K562 (cell line): Measurements from ENCODE around the gene RAB5B. TPM values are rescaled to one million over a fixed set of nuclear protein-coding genes. Genes with fewer than 3 reads are reported as not detected.

ENCODE experiments used
- CBX8 ChIP-seq: fragments of 200-600 bp; sonication (generic); IDR thresholded peaks from 2 replicates; pipeline ENCODE4 v1.6.1; 2012; ENCODE audit warnings: borderline replicate concordance, mixed run types, low read depth, mild to moderate bottlenecking, moderate library complexity, mixed read lengths, low read length, control low read depth, inconsistent platforms; ENCODE audit not compliant: poor library complexity, severe bottlenecking; ENCODE audit errors: extremely low read depth
- JUN ChIP-seq, 2 experiments: sonication (generic) in 1 of 2; formaldehyde crosslinking in 1 of 2; IDR thresholded peaks; 2 replicates each; pipeline versions ENCODE4 v1.6.1 to v1.8.0; 2012 to 2022; ENCODE audit warnings: borderline replicate concordance in 2 of 2, mild to moderate bottlenecking in 2 of 2, improper control_type of control experiment in 1 of 2, low read depth in 1 of 2, low read length in 1 of 2, missing genetic modification reagents in 1 of 2
- MED1 ChIP-seq: sonication (generic); formaldehyde crosslinking; IDR thresholded peaks from 2 replicates; pipeline ENCODE4 v1.8.1; 2023; ENCODE audit warnings: missing genetic modification reagents, borderline replicate concordance
- PCBP2 ChIP-seq: fragments of 200-400 bp; formaldehyde crosslinking; IDR thresholded peaks from 2 replicates; pipeline ENCODE4 v1.6.1; 2018; ENCODE audit warnings: low read length, low read depth, mild to moderate bottlenecking, moderate library complexity; ENCODE audit not compliant: poor library complexity, severe bottlenecking
- TCF7 ChIP-seq: sonication (generic); IDR thresholded peaks from 2 replicates; pipeline ENCODE4 v1.6.1; 2016; ENCODE audit warnings: antibody characterized with exemption, borderline replicate concordance
- TFE3 ChIP-seq: fragments of 450-650 bp; formaldehyde crosslinking; IDR thresholded peaks from 2 replicates; pipeline ENCODE4 v1.4.0; 2020; ENCODE audit warnings: mild to moderate bottlenecking, mixed read lengths
- ZBTB33 ChIP-seq: sonication (generic); formaldehyde crosslinking; IDR thresholded peaks from 2 replicates; pipeline ENCODE4 v1.8.1; 2023; ENCODE audit warnings: mild to moderate bottlenecking, missing genetic modification reagents
- ZC3H4 ChIP-seq: sonication (generic); formaldehyde crosslinking; IDR thresholded peaks from 2 replicates; pipeline ENCODE4 v1.9.0; 2021; ENCODE audit warnings: missing genetic modification reagents, borderline replicate concordance
- ZNF12 ChIP-seq: sonication (generic); formaldehyde crosslinking; IDR thresholded peaks from 2 replicates; pipeline ENCODE4 v1.4.0; 2020; ENCODE audit warnings: mild to moderate bottlenecking, missing genetic modification reagents
- ZNF133 ChIP-seq: fragments of 250-450 bp; sonication (Bioruptor Pico); IDR thresholded peaks from 2 replicates; pipeline ENCODE4 v1.4.0; 2020; ENCODE audit warnings: mild to moderate bottlenecking
- polyA plus RNA-seq, 8 experiments: library from polyadenylated mRNA; depleted of rRNA in 4 of 8; stranded (reverse) in 5 of 8; unstranded in 3 of 8; fragments of >200 nt; fragmentation: Nextera tagmentation in 2 of 8; fragmentation: Illumina TruSeq in 1 of 8; extraction: Ambion mirVana in 2 of 8; extraction: Trizol in 1 of 8; gene quantifications; 2 replicates each; pipeline versions ENCODE4 v1.2.1 to v1.2.3, GENCODE V29; 2011 to 2014; ENCODE audit warnings: inconsistent platforms in 1 of 8, missing spikeins in 1 of 8
- total RNA-seq, 7 experiments: library from RNA; depleted of rRNA in 6 of 7; stranded (reverse); fragments of >200 nt in 6 of 7; fragmentation: Illumina TruSeq in 2 of 7; extraction: Trizol in 2 of 7; gene quantifications; 2 replicates each; pipeline versions ENCODE4 v1.2.1 to v1.2.3, GENCODE V29; 2011 to 2021; ENCODE audit warnings: low replicate concordance in 1 of 7
- TF ChIP-seq, protein P1 (sequence below): fragments of 450-650 bp; IDR thresholded peaks from 2 replicates; pipeline ENCODE4 v1.6.1; 2017; ENCODE audit warnings: antibody characterized with exemption, mild to moderate bottlenecking
- TF ChIP-seq, protein P2 (sequence below): fragments of 250-450 bp; sonication (Bioruptor Pico); IDR thresholded peaks from 2 replicates; pipeline ENCODE4 v1.9.0; 2021; ENCODE audit warnings: mild to moderate bottlenecking, inconsistent platforms

The RAB5B gene
- total and polyA plus RNA-seq, 9 of the 15 experiments (the other 6 are each of a cell fraction or from before 2014, with no cell fraction given), result 6.8 to 73.8 (median 25.2) TPM

DNA sequence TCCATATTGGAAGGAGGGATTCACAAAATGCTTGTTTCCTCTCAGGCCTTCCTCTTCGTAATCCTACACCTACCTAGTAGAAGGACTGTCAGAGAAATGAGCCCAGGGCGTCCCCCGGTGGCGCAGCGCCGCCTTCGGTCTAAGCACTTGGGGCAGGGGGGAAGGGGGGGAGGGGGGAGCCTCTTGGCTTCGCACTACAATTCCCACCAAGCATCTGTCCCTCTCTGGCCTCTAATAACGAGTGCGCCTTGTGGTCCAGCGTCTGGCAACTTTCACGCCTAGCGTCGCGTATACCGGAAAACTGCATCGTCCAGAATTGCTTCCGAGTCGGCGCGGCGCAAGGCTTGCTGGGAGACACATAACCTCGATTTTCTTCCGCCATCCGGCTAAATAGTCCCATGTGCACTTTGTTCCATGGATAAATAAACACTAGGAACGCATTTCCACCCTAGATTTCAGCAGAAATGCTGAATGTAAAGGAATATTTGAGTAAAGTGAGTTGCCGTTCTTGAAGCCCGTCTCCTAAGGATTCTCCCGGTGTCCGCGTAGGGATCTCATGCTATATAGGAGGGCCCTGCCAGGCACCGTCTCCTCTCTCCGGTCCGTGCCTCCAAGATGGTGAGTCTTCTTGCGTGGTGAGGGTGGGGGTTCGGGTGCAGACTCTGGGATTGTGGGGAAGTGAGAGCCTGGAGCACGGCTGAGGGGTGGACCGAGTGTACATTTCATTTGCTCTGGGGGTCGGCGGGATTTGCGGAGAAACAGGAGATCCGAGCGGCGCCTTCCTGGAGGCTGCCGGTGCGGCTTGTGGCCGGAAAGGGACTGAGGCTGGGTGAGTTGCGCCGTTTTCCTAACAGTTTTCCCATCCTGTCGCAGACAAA, 67.9 kb downstream of the RAB5B start, which contains the start of gene RPS26 (continued):
- TF ChIP-seq ZBTB33 (CRISPR knock-in tag) (no peak), PCBP2 (no peak), TCF7 (peak; percentile 65; the same call in 1 of the 2 replicates), CBX8 (no peak), ZNF133 (CRISPR knock-in tag) (no peak), JUN (IDR thresholded peaks at IDR 0.05; ENCODE audit: borderline replicate concordance, low read depth, low read length) (no peak; the same call in 1 of the 2 replicates), JUN (CRISPR knock-in tag; IDR thresholded peaks at IDR 0.05; ENCODE audit: borderline replicate concordance) (no peak), TFE3 (no peak), MED1 (CRISPR knock-in tag) (no peak), ZC3H4 (CRISPR knock-in tag) (no peak), ZNF12 (CRISPR knock-in tag) (peak; percentile 20; the same call in 1 of the 2 replicates)
- TF ChIP-seq, protein P1, sequence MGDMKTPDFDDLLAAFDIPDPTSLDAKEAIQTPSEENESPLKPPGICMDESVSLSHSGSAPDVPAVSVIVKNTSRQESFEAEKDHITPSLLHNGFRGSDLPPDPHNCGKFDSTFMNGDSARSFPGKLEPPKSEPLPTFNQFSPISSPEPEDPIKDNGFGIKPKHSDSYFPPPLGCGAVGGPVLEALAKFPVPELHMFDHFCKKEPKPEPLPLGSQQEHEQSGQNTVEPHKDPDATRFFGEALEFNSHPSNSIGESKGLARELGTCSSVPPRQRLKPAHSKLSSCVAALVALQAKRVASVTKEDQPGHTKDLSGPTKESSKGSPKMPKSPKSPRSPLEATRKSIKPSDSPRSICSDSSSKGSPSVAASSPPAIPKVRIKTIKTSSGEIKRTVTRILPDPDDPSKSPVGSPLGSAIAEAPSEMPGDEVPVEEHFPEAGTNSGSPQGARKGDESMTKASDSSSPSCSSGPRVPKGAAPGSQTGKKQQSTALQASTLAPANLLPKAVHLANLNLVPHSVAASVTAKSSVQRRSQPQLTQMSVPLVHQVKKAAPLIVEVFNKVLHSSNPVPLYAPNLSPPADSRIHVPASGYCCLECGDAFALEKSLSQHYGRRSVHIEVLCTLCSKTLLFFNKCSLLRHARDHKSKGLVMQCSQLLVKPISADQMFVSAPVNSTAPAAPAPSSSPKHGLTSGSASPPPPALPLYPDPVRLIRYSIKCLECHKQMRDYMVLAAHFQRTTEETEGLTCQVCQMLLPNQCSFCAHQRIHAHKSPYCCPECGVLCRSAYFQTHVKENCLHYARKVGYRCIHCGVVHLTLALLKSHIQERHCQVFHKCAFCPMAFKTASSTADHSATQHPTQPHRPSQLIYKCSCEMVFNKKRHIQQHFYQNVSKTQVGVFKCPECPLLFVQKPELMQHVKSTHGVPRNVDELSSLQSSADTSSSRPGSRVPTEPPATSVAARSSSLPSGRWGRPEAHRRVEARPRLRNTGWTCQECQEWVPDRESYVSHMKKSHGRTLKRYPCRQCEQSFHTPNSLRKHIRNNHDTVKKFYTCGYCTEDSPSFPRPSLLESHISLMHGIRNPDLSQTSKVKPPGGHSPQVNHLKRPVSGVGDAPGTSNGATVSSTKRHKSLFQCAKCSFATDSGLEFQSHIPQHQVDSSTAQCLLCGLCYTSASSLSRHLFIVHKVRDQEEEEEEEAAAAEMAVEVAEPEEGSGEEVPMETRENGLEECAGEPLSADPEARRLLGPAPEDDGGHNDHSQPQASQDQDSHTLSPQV, result peak; percentile 72
- TF ChIP-seq, protein P2, sequence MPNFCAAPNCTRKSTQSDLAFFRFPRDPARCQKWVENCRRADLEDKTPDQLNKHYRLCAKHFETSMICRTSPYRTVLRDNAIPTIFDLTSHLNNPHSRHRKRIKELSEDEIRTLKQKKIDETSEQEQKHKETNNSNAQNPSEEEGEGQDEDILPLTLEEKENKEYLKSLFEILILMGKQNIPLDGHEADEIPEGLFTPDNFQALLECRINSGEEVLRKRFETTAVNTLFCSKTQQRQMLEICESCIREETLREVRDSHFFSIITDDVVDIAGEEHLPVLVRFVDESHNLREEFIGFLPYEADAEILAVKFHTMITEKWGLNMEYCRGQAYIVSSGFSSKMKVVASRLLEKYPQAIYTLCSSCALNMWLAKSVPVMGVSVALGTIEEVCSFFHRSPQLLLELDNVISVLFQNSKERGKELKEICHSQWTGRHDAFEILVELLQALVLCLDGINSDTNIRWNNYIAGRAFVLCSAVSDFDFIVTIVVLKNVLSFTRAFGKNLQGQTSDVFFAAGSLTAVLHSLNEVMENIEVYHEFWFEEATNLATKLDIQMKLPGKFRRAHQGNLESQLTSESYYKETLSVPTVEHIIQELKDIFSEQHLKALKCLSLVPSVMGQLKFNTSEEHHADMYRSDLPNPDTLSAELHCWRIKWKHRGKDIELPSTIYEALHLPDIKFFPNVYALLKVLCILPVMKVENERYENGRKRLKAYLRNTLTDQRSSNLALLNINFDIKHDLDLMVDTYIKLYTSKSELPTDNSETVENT (CRISPR knock-in tag), result 0 out of 2 replicates have a peak, but pooled peaks have one; percentile 34
